HG03571 (cell line): ENCODE data around the gene TMEM247.
"Not testable (repeated sequence)": the region's sequence is repeated elsewhere in the genome, so short reads cannot be mapped to it uniquely, and the experiment has no call there.

Experiments used
- ATAC-seq: cut with Tn5 transposase; IDR thresholded peaks from one replicate; pipeline ENCODE4 v1.9.1; 2021; ENCODE audit not compliant: unreplicated experiment

TMEM247 gene

GRCh38 chr2:46509804-46510203 is 30.4 kb downstream of the TMEM247 start:
- no peak for ATAC-seq

DNA sequence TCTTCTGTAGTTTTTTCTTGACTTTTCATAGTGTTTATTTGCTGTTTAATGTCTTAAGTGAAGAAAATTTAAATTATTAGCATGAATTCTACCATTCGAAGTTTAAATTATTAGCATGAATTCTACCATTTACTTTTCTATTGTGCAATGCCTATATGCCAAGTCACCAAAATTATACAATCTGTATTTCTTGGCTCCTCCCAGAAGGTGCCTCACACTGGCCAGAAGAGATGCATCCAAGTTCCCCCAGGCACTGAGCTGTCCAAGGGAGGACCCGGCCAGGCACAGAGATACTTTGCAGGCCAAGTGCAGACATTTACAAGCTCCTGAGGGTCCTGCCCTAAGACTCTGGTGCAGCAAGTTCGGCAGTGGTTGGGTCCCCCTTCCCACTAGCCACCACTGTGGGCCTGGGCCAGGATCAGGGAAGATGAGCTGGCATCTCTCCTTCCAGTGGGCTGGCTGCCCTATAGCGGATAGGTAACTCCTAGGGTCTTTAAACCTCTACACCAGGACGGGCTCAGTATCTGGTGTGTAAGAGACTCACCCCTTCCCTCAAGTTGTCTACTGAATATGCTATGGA is 31.3 kb downstream of the TMEM247 start:
- ATAC-seq, result no peak

- no peak for ATAC-seq
These were observed 32.8 kb downstream of the TMEM247 start for GRCh38 chr2:46512185-46512584.

GRCh38 chr2:46514738-46515137 is 35.4 kb downstream of the TMEM247 start:
- no peak for ATAC-seq

GRCh38 chr2:46517485-46517884 is 38.1 kb downstream of the TMEM247 start:
- no peak for ATAC-seq

DNA sequence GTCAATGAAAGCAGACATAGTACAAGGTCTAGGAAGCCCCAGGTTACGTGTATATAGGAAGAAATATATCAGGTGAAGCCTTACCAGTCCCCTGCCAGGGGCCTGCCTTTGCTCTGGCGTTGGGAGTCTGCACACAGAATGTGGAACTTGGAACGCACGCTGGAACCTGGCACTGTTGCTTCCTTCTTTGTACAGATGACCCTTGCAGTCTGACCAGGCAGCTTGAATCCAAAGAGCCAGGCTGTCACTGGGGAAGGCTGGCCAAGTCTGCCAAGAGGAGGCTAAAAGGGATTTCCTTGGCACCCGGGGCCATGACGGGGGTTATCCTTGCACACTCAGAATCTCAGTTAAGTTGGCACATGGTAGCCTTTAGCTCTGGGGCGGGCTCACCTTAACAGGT is 39.5 kb downstream of the TMEM247 start:
- ATAC-seq, result no peak

GRCh38 chr2:46519265-46519664 is 39.9 kb downstream of the TMEM247 start:
- no peak for ATAC-seq

DNA sequence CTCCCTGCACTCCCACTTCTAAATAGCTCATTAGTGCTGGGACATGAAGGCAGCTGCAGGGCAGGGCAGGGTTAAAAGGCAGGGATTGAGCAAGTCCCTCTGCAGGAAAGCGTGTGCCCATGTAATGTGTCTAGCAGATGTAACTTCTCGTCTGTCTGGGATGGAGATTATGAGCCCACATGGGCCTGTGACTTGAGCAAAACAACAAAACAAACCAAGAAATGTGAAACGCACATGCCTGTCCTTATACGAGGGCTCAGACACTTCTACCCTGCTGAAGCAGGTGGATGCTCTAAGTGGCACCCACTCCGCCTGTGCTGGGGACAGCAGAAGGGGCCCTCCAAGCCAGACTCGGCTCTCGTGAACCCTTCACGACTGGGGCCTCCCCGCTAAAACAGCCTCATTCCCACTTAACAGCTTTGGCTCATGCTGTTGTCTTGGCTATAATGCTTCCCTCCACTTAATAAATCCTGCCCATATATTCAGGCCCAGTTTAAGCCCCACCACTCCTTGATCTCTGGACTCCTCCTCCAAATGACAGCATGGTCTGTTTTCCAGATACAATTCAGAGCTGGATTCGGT is 40.9 kb downstream of the TMEM247 start:
- no peak for ATAC-seq

DNA sequence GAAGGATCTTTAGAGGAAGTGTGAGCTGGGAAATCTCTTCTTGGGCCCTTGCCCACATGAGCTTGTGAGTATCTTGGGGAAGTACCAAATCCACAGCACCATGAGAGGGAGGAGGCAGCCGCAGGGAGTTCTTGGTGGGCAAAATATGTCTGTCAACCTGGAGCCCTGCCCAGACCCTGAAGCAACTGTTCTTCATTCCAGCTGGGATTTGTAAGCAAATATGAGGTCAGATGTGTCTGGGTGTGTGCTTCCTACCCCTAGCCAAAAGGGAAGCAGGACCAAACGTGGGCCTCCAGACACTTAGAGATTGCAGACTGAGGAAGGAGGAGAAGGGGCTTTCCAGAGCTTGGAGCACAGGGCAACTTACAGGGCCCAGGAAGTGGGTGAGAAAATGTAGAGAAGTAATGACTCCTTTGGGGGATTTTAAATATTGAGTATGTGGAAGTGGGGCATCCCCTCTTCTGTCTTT is 41.9 kb downstream of the TMEM247 start:
- no peak for ATAC-seq

GRCh38 chr2:46522385-46522784 is 43.0 kb downstream of the TMEM247 start:
- not testable (repeated sequence) for ATAC-seq

DNA sequence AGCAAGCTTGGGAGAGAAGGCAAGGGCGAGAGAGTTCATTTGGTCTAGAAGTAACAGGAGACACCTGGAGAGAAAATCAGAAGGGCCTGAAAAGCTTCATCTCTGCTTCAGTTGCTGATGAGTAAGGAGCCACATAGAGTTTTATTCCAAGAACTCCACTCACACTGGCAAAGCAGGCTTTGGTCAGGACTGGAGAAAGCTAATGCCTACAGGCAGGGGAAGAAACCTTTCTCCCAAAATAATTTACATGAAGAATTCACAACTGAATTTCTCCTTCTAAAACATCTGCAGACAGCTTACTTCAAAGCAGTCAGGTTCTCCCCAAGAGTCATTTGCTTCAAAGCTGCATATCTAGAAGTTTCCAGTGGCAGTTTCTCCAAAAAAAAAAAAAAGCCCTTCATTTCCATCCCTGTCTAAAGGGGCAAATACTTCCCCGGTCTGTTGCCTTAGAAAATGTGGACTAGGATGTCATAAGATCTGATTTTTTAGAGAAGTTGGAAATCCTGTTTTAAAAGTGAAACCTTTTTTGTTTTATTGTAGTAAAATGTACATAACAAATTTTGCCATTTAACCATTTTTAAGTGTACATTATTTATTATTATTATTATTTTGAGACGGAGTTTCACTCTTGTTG is 46.3 kb downstream of the TMEM247 start:
- no peak for ATAC-seq

DNA sequence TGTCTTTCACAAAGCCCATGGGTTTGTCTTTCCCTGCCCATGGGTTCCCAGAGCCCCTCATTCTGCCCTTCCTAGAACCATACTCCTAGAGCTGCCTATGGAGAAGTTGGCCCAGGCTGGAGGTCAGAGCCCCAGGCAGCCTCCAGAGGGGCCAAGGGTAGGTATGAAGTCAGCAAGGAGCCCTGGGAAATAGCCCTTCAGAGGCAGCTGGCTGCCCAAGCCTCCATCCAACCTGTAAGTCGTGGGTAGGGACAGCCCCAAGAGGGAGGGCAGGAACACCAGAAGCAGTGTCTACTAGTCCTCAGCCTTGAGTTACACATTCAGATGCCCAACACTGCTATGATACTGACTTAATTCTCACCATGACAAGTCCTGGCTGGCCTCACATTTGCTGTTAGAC is 49.5 kb downstream of the TMEM247 start:
- ATAC-seq, result no peak

DNA sequence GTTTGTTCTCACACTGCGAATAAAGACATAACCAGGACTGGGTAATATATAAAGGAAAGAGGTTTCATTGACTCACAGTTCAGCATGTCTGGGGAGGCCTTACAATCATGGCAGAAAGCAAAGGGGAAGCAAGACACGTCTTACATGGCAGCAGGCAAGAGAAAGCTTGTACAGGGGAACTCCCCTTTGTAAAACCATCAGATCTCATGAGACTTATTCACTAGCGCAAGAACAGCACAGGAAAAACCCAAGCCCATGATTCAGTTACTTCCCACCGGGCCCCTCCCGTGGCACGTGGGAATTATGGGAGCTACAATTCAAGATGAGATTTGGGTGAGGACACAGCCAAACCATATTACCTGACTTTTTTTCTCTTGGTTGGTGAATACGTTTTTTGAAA is 51.3 kb downstream of the TMEM247 start:
- ATAC-seq, result no peak

GRCh38 chr2:46531863-46532262 is 52.5 kb downstream of the TMEM247 start:
- no peak for ATAC-seq
